WERI-Rb-1 (cell line): ENCODE data around the gene ZNF529.
"Not testable (repeated sequence)": the region's sequence is repeated elsewhere in the genome, so short reads cannot be mapped to it uniquely, and the experiment has no call there.

ENCODE experiments used
- DNase-seq: peaks from one replicate; pipeline ENCODE4 v3.0.0-alpha.2; 2020
- H3K27ac ChIP-seq: fragments of 250-450 bp; sonication (Bioruptor Pico); 2 replicates; pipeline ENCODE4 v1.5.1; 2020; ENCODE audit warnings: mild to moderate bottlenecking, moderate library complexity
- H3K27me3 ChIP-seq: fragments of 250-450 bp; sonication (Bioruptor Pico); 2 replicates; pipeline ENCODE4 v1.5.1; 2021; ENCODE audit warnings: mild to moderate bottlenecking, low read depth, moderate library complexity; ENCODE audit not compliant: insufficient read depth, severe bottlenecking
- H3K36me3 ChIP-seq: fragments of 250-450 bp; sonication (Bioruptor Pico); 2 replicates; pipeline ENCODE4 v1.5.1; 2020; ENCODE audit warnings: mild to moderate bottlenecking, moderate library complexity
- H3K4me3 ChIP-seq: 2 replicates; pipeline ENCODE4 v1.5.1; 2011; ENCODE audit warnings: low read depth, mild to moderate bottlenecking, control low read depth, low read length
- H3K9me3 ChIP-seq: fragments of 250-450 bp; sonication (Bioruptor Pico); 2 replicates; pipeline ENCODE4 v1.5.1; 2021; ENCODE audit warnings: mild to moderate bottlenecking, moderate library complexity; ENCODE audit not compliant: severe bottlenecking
- TF ChIP-seq, protein P1 (sequence below): IDR thresholded peaks from 2 replicates; pipeline ENCODE4 v1.5.1; 2011; ENCODE audit warnings: low read depth, mild to moderate bottlenecking, control low read depth, inconsistent platforms, low read length

Gene ZNF529

DNA sequence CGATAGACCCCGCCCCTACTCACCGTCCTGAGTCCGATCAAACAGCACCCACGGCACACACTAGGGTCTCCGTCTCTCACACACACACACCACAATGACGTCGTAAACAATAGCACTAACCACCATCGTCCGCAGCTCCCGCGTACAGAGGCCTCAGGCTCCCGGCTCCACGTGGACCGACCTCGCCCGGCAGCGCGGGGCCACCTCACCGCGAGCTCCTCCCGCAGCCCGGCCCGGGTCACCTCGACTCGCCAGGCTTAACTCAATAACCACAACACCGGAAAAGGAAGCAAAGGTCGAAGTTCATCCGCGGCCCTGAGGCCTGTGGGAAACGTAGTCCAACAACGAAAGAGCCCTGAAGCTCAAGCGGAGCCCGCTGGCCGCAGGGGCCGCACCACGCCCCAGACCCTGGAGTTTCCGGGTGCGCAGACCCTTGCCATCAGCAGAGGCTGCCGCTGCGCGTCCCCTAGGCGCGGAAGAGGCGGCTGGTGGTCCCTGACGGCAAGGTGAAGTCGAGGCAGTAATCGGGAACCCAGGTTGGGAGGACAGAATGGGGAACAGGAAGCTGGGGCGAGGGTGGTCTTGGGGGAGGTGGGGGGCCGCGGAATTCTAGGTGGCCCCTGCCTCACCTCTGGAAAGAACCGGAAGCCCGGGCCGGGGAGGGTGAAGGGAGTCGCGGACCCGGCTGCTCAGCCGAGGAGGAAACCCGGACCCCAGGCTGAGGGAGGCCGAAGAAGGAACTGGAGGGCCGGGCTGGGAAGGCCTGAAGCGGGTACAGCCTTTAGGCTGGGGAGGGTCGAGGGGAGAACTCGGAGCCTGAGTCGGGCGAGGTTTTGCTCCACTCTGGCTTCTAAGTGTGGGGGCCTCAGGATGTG, at the start of gene ZNF529:
Gene ZNF529, minus strand, starts transcription at position 273 of the 875 bp plus-strand sequence. CDS start 946 bp downstream, outside the sequence.
- peak within 1 kb of the TSS; percentile 75 for H3K27ac ChIP-seq
- no peaks in the 10 kb centered on the region for H3K27me3 ChIP-seq
- H3K4me3 ChIP-seq, result peak within 1 kb of the TSS; percentile 97
- TF ChIP-seq, protein P1, sequence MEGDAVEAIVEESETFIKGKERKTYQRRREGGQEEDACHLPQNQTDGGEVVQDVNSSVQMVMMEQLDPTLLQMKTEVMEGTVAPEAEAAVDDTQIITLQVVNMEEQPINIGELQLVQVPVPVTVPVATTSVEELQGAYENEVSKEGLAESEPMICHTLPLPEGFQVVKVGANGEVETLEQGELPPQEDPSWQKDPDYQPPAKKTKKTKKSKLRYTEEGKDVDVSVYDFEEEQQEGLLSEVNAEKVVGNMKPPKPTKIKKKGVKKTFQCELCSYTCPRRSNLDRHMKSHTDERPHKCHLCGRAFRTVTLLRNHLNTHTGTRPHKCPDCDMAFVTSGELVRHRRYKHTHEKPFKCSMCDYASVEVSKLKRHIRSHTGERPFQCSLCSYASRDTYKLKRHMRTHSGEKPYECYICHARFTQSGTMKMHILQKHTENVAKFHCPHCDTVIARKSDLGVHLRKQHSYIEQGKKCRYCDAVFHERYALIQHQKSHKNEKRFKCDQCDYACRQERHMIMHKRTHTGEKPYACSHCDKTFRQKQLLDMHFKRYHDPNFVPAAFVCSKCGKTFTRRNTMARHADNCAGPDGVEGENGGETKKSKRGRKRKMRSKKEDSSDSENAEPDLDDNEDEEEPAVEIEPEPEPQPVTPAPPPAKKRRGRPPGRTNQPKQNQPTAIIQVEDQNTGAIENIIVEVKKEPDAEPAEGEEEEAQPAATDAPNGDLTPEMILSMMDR, result no peak
- no peaks in the 10 kb centered on the region for H3K9me3 ChIP-seq
- peaks cover 40% of the 10 kb centered on the region for H3K36me3 ChIP-seq
- peak; percentile 91 for DNase-seq

DNA sequence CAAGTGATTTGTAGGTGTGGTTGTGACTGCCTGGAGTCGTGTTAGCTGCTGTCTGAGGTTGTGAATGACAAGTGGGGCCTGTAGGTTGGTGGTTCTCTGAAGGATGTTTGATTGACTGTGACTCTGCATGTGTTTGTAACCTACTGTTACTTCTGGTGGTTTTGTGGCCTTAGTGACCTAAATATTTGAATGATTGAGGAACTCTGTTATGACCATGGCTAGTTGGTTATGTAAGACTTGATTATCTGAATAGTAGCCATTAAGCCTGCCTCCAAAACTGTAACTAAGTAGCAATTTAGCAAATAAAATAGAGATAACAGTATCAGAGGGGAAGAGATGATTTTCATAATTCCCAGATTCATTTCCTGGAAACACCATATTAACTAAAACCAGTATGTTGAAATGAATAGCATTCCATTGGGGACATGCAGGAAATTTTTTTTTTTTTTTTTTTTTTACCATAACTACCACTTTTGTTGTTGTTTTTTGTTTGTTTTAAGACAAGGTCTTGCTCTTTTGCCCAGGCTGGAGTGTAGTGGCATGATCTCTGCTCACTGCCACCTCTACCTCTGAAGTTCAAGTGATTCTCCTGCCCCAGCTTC, 32.9 kb upstream of the ZNF529 start:
- Histone ChIP-seq H3K4me3 (peak overlapping the region; percentile 67), H3K27me3 (no peaks in the 10 kb centered on the region), H3K9me3 (no peaks in the 10 kb centered on the region), H3K36me3 (peaks cover 41% of the 10 kb centered on the region), H3K27ac (peak overlapping the region; percentile 91)
- TF ChIP-seq, protein P1, result no peak
- no peak for DNase-seq

DNA sequence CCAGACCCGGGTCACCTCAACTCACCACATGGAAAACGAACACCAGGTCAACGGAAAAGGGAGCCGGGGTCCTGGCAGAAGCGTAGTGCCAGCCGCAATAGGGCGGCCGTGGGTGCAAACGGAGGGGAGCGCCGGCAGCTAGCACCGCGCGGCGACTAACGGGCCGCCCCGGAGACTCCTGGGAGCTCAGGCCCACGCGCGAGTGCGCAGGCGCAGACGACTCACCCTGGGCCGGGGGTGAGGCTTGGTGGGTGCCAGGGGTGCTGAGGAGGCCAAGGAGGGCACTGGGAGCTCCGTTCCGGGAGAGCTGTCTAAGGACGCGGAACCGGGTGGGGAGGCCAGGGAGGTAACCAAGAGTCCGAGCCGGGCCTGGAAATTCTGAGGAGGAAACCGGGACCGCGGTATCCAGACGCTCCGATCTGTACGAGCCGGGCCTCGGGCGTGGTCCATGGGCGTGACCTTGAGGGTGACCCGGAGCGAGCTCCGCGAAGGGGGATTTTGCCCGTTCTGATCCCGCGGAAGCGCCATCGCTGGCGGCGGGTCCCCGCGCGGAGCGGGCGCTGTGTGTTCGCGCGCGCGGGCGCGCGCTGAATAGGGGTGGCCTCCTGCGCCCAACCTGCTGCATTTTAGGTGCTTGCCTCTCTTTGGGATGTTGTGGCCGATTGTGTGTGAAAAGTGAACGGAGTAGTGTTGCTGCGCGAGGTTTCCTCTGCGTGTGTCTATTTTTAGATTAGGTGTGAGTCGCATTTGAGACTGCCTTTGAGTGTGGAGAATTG, 32.2 kb upstream of the ZNF529 start, which contains the start of gene ZNF382:
Gene ZNF382, plus strand, starts transcription at position 213 of the 776 bp plus-strand sequence. CDS start 4,602 bp downstream, outside the sequence.
- peak within 1 kb of the TSS; percentile 91 for H3K27ac ChIP-seq
- TF ChIP-seq, protein P1, result no peak
- peak; percentile 91 for DNase-seq

DNA sequence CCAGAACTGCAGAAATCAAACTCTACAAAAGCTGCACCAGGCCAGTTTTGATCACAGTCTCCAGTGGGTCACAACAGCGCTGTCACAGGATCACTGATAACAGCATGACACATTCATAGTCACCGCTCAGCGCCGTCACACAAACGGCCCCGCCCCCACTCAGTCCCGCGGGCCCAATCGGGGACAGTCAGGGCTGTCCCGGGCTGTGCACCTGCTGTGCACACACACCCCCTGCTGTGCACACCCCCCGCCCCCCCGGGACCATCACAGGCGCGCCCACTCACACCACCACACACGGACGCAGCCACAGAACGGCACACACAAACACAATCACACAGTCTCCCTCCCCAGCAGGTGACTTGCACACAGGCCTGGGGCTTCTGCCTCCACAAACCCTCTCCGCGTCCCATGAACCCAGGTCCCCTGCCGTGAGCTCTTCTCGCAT, 31.6 kb upstream of the ZNF529 start:
- Histone ChIP-seq H3K27me3 (no peaks in the 10 kb centered on the region), H3K27ac (peak overlapping the region; percentile 91), H3K9me3 (no peaks in the 10 kb centered on the region), H3K4me3 (peak overlapping the region; percentile 67), H3K36me3 (peaks cover 29% of the 10 kb centered on the region)
- DNase-seq, result peak; percentile 76
- TF ChIP-seq, protein P1, result no peak

More for the DNA sequence above, 32.2 kb upstream of the ZNF529 start, which contains the start of gene ZNF382:
- H3K27me3 ChIP-seq, result no peaks in the 10 kb centered on the region
- peak within 1 kb of the TSS; percentile 67 for H3K4me3 ChIP-seq
- peaks cover 34% of the 10 kb centered on the region for H3K36me3 ChIP-seq
- no peaks in the 10 kb centered on the region for H3K9me3 ChIP-seq

DNA sequence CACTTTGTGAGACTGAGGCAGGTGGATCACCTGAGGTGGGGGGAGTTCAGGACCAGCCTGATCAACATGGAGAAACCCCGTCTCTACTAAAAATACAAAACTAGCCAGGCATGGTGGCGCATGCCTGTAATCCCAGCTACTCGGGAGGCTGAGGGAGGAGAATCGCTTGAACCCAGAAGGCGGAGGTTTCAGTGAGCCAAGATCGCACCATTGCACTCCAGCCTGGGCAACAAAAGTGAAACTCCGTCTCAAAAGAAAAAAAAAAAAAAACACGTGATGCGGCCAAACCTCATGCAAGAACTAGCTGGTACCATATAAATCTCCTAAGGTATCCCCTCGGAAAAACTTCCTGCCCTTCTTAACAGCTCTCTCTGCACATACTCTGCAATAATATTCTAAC, 29.6 kb upstream of the ZNF529 start:
- H3K36me3 ChIP-seq, H3K4me3 ChIP-seq, H3K9me3 ChIP-seq, H3K27ac ChIP-seq, DNase-seq, H3K27me3 ChIP-seq: not testable (repeated sequence)
